Suppressor macrophage treated with lipopolysaccharide for 1 hour (primary cell): Measurements from ENCODE around the gene THG1L.
"Not testable (repeated sequence)": the region's sequence is repeated elsewhere in the genome, so short reads cannot be mapped to it uniquely, and the experiment has no call there.

Experiments used
- DNase-seq, 3 donors: peaks; one replicate each; pipeline ENCODE4 v3.0.0-alpha.2; 2020 to 2022

Gene THG1L

GRCh38 chr5:157731272-157732129 is at the start of gene THG1L:
THG1L (plus strand) TSS chr5:157731420; CDS start chr5:157731441, 21 bp downstream.
- peak; percentile 98 to 99 (median 99) for DNase-seq

- DNase-seq, result no peak
Observed at GRCh38 chr5:157682257-157682656, 49.0 kb upstream of the THG1L start.

- not testable (repeated sequence) for DNase-seq
Observed at GRCh38 chr5:157686276-157687197, 44.7 kb upstream of the THG1L start.

- DNase-seq, result no peak
Observed at GRCh38 chr5:157687198-157687554, 44.0 kb upstream of the THG1L start.

- peak in 2 of 3 donors; percentile 8 to 18 for DNase-seq
Observed at GRCh38 chr5:157689942-157690689, 41.1 kb upstream of the THG1L start.

GRCh38 chr5:157690690-157691433 is 40.4 kb upstream of the THG1L start:
- DNase-seq, result no peak

- not testable (repeated sequence) for DNase-seq
Observed at GRCh38 chr5:157693816-157694215, 37.4 kb upstream of the THG1L start.

- not testable (repeated sequence) for DNase-seq
Observed at GRCh38 chr5:157696154-157696553, 35.1 kb upstream of the THG1L start.

- DNase-seq, result not testable (repeated sequence)
Observed at GRCh38 chr5:157698674-157699073, 32.5 kb upstream of the THG1L start.

GRCh38 chr5:157703736-157704135 is 27.5 kb upstream of the THG1L start:
- DNase-seq, result no peak

GRCh38 chr5:157708866-157709265 is 22.4 kb upstream of the THG1L start:
- no peak for DNase-seq

GRCh38 chr5:157709346-157709745 is 21.9 kb upstream of the THG1L start:
- DNase-seq, result no peak

- no peak for DNase-seq
Observed at GRCh38 chr5:157710431-157710830, 20.8 kb upstream of the THG1L start.

- peak; percentile 40 to 88 (median 88) for DNase-seq
Observed at GRCh38 chr5:157710882-157711281, 20.3 kb upstream of the THG1L start.

GRCh38 chr5:157713830-157714595 is 17.2 kb upstream of the THG1L start:
- peak in 2 of 3 donors; percentile 5 to 9 for DNase-seq

GRCh38 chr5:157714596-157714864 is 16.7 kb upstream of the THG1L start:
- DNase-seq, result no peak

- peak; percentile 57 to 72 (median 71) for DNase-seq
Observed at GRCh38 chr5:157718519-157718918, 12.7 kb upstream of the THG1L start.

- no peak for DNase-seq
Observed at GRCh38 chr5:157719245-157719644, 12.0 kb upstream of the THG1L start.

GRCh38 chr5:157721159-157721558 is 10.1 kb upstream of the THG1L start:
- DNase-seq, result no peak

GRCh38 chr5:157722895-157723294 is 8.3 kb upstream of the THG1L start:
- DNase-seq, result not testable (repeated sequence)

GRCh38 chr5:157726607-157727006 is 4.6 kb upstream of the THG1L start:
- not testable (repeated sequence) for DNase-seq
